Fibroblast of skin of abdomen (primary cell): ENCODE results near the gene RAET1E.
A peak's percentile ranks its signal among the peaks of the same experiment; 100 is the strongest.
"Not testable (repeated sequence)": the region's sequence is repeated elsewhere in the genome, so short reads cannot be mapped to it uniquely, and the experiment has no call there.

Experiments used
- DNase-seq: peaks from one replicate; pipeline ENCODE4 v3.0.0-alpha.2; 2013

The RAET1E gene

GRCh38 chr6:149927025-149927424 is 29.1 kb upstream of the RAET1E start:
- DNase-seq, result not testable (repeated sequence)

GRCh38 chr6:149925974-149926777 is 28.3 kb upstream of the RAET1E start:
- DNase-seq, result peak; percentile 78

- no peak for DNase-seq
Observed at GRCh38 chr6:149925253-149925973, 27.5 kb upstream of the RAET1E start.

GRCh38 chr6:149924933-149925252 is 27.0 kb upstream of the RAET1E start:
- no peak for DNase-seq

GRCh38 chr6:149924206-149924932 is 26.5 kb upstream of the RAET1E start:
- DNase-seq, result no peak

GRCh38 chr6:149923327-149923986 is 25.5 kb upstream of the RAET1E start:
- no peak for DNase-seq

GRCh38 chr6:149922642-149923326 is 24.9 kb upstream of the RAET1E start, which contains the start of gene RAET1G:
TSS of gene RAET1G (minus strand) at chr6:149923121. CDS start at chr6:149923010, 111 bp downstream.
- DNase-seq, result peak; percentile 96

GRCh38 chr6:149922091-149922490 is 24.2 kb upstream of the RAET1E start:
- not testable (repeated sequence) for DNase-seq

GRCh38 chr6:149921361-149921760 is 23.4 kb upstream of the RAET1E start:
- no peak for DNase-seq

- no peak for DNase-seq
Observed at GRCh38 chr6:149919834-149920225, 21.9 kb upstream of the RAET1E start.

GRCh38 chr6:149919126-149919833 is 21.4 kb upstream of the RAET1E start:
- not testable (repeated sequence) for DNase-seq

- DNase-seq, result no peak
Observed at GRCh38 chr6:149918151-149918905, 20.4 kb upstream of the RAET1E start.

- no peak for DNase-seq
Observed at GRCh38 chr6:149917679-149918078, 19.8 kb upstream of the RAET1E start.

GRCh38 chr6:149915970-149916865 is 18.3 kb upstream of the RAET1E start:
- no peak for DNase-seq

- DNase-seq, result no peak
Observed at GRCh38 chr6:149913540-149914240, 15.8 kb upstream of the RAET1E start.

GRCh38 chr6:149913085-149913484 is 15.2 kb upstream of the RAET1E start:
- no peak for DNase-seq

- DNase-seq, result not testable (repeated sequence)
Observed at GRCh38 chr6:149912680-149913079, 14.8 kb upstream of the RAET1E start.

GRCh38 chr6:149910721-149911151 is 12.8 kb upstream of the RAET1E start:
- DNase-seq, result no peak
